Stimulated activated CD8-positive, alpha-beta memory T cell treated with anti-CD3 and anti-CD28 coated beads, Interleukin-2, amount 100 ng/mL, for 1 hour (primary cell): ENCODE data around the gene CDC42BPA.
"Not testable (repeated sequence)": the region's sequence is repeated elsewhere in the genome, so short reads cannot be mapped to it uniquely, and the experiment has no call there.

Experiments used
- DNase-seq, 2 donors: peaks; one replicate each; pipeline ENCODE4 v3.0.0-alpha.2; 2020; ENCODE audit warnings: low read depth in 2 of 2

The CDC42BPA gene, protein sequence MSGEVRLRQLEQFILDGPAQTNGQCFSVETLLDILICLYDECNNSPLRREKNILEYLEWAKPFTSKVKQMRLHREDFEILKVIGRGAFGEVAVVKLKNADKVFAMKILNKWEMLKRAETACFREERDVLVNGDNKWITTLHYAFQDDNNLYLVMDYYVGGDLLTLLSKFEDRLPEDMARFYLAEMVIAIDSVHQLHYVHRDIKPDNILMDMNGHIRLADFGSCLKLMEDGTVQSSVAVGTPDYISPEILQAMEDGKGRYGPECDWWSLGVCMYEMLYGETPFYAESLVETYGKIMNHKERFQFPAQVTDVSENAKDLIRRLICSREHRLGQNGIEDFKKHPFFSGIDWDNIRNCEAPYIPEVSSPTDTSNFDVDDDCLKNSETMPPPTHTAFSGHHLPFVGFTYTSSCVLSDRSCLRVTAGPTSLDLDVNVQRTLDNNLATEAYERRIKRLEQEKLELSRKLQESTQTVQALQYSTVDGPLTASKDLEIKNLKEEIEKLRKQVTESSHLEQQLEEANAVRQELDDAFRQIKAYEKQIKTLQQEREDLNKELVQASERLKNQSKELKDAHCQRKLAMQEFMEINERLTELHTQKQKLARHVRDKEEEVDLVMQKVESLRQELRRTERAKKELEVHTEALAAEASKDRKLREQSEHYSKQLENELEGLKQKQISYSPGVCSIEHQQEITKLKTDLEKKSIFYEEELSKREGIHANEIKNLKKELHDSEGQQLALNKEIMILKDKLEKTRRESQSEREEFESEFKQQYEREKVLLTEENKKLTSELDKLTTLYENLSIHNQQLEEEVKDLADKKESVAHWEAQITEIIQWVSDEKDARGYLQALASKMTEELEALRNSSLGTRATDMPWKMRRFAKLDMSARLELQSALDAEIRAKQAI (N-terminal part only)

DNA sequence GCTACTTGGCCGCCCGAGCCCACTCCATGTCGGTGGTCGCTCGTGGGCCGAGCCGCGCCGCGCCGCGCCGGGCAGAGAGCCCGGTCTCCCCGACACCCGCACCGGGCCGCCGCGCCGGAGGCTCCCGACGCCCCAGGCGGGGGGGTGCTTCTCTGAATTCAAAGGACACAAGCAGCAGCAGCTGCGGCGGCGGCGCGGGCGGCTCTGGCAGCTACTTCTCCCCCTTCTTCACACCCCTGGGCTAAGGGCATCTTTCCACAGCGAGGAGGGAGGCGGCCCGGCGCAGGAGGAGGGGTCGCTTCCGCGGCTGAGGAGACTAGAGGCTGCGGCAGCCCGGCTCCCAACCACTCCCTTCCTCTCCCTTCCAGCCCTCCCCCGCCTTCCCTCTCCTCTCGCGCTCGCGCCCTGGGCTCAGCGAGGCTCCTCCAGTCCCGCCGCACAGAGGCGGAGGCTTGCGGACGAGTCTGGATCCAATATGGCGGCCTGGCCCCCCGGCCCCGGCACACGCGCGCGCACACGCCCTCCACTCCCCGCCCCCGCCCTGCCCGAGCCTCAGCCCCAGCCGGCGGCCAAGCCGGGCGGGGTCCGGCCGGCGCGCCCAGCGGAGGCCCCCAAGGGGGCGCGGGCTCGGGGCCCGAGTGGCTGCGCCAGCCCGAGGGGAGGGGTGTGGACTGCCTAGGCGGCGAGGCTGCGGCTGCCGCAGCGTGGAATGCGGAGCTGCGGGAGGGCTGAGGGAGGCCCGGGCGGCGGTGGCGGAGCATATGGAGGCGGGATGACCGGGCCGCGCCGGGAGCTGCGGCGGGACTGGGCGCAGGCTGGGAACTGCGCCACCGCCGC is at the start of gene CDC42BPA:
CDC42BPA (minus strand) TSS at position 477 of the 837 bp plus-strand sequence. CDS start 1,310 bp downstream, outside the sequence.
- no peak for DNase-seq

- no peak for DNase-seq
These were observed 49.7 kb upstream of the CDC42BPA start for GRCh38 chr1:227368009-227368408.

GRCh38 chr1:227365473-227366431 is 47.5 kb upstream of the CDC42BPA start:
- DNase-seq: no peak

DNA sequence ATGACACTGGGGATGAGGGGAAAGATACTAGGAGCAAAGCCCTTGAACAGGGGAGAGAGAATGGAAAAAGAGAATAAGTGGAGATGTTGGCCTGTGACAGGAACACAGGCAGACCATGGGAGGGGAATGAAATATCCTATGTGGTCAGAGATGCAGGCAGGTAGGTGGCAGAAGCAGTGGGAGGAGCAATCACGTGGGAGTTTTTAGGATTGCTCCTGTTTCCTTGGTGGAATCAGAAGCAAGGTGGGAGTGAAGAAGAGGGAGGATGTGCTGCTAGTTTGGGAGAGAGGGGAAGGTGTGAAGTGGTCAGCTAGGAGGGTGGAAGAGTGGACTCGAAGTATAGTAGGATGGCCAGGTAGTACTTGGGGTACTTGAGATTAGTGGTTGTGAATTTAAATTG is 46.4 kb upstream of the CDC42BPA start:
- DNase-seq: no peak

- no peak for DNase-seq
These were observed 45.5 kb upstream of the CDC42BPA start for GRCh38 chr1:227363825-227364224.

GRCh38 chr1:227362039-227362438 is 43.7 kb upstream of the CDC42BPA start:
- no peak for DNase-seq

GRCh38 chr1:227357927-227358302 is 39.6 kb upstream of the CDC42BPA start:
- no peak for DNase-seq

DNA sequence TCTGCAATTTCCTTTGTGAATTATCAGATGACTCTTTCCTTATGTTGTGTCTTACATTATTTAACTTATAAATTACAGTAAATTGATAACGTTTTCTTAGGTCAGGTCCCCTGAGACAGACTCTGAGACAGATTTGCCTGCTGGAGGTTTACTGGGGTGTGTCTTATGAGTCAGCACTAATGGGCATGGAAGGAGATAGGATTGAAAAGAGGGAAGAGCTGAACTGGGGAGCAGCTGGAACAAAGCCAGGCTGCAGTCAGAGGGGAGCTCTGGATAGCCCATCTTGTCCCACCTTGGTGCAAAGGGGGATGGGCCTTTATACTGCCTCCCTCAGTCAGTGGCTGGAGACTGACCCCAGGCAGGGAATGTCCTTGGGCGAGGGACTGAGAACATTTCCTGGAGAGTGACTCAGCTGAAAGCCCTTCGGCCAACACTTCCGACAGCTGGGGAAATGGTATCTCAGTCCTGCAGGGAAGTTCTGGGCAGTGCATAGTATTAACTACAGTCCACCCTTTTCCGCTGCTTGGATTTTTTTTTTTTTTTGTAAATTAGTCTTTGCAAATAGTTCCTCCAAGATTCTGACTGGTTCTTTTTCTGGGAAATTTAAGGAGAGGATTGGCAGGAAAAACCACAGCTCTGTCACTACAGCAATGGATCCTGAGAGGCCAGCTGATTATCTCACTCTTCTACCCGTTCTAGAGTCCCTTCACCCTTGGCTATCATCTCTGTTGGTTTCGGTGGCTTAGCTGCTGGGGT is 39.1 kb upstream of the CDC42BPA start:
- DNase-seq: no peak

DNA sequence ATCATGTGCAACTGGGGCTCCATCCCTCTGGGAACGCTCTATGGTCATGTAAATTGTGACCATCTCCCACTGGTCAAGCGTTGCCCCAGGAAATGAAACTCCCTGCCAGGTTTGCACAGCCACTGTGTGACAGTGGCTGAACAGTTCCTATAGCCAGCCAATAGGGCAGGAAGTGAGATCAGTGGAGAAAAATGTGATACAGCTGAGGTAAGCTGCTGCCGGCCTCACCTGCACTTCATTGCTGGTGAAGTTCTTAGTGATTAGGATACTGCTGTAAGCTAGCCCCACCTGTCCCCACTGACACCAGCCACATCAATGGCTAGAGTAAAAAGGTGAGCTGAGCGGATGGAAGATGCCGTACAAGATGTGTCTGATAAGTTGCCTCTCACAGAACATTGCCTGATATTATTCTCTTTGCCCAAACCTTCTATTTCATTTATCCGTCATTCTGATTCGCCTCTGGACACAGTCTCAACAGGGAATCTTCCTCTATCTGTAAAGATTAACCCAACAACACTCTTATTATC is 38.4 kb upstream of the CDC42BPA start:
- DNase-seq: no peak

DNA sequence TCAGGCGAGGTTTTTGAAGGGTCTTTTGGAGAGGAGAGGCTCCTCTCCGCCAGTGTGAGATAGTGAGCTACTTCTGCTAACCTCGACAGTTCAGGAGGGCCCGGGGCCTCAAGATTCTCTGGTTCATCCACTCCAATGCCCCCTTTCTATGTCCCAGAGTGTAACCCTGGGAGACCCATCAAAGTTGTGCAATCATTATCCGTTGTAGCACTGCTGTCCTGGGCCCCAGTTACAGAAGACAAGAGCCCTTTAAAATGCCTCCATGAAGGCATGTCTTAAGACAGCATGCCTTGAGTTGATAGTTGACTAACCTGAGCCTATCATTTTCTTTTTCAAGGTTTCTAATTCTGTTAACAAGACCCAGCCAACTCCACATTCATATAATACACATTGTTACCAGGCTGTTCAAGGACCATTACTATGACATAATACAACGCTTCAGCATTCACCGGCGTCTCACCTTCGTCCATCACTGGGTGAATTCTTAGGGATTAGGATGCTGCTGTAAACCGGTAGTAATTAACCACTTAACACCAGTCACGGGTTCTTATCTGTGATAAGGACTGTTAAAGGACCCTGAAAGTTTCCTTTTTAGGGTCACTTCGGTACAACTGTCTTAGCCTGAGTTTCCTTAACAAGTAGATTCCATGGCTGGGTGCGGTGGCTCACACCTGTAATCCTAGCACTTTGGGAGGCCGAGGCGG is 37.4 kb upstream of the CDC42BPA start:
- no peak for DNase-seq

GRCh38 chr1:227353186-227353585 is 34.9 kb upstream of the CDC42BPA start:
- DNase-seq: no peak

DNA sequence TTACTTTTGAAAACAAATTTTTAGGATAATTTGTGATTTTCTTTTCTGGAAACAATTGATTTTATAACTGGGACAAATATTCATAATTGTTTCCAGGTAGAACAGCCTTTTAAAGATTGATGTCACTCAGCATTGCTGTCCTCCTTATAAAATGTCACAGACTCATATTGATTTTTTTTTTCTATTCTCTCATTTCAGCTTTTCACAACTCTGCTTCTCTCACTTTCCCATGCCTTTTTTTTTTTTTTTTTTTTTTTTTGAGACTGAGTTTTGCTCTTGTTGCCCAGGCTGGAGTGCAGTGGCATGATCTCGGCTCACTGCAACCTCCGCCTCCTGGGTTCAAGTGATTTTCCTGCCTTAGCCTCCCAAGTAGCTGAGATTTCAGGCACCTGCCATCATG is 33.9 kb upstream of the CDC42BPA start:
- DNase-seq: not testable (repeated sequence)

- DNase-seq: no peak
These were observed 33.2 kb upstream of the CDC42BPA start for GRCh38 chr1:227351443-227351842.

GRCh38 chr1:227349967-227350366 is 31.7 kb upstream of the CDC42BPA start:
- DNase-seq: no peak

DNA sequence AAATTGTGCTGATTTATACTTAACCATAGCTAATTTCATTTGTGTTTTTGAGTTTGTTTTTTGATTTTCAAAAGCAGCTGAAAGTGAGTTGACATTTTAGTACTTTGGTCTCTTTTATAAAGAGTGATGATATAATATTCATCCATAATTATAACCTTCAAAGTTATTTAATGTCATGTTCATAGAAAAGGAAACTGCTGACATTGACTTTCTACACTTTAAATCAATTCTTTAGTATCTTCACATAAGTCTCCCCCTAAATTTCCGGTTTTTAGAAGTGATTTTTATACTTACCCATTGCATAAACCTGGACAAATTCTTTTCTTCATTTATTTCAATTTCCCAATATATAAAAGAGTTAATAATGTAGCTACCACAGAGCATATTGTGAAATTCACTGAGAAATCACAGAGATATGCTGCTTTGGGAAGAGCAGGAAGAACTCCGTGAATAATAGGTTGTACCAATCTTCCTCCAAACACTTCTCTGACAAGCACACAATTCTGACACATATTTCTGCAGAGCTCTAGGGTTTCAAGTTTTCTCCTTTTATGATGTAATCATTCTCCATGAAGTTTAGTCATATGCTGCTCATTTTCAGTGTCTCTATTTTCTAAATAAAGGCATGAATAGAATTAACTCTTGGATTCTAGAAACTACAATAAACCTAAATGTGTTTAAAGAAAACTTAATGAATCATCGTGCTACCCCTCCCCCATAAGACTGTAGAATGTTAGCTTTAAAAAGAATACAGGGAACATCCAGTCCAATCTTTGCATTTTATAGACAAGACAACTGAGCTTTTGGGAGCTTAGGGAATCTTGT is 25.6 kb upstream of the CDC42BPA start:
- no peak for DNase-seq

DNA sequence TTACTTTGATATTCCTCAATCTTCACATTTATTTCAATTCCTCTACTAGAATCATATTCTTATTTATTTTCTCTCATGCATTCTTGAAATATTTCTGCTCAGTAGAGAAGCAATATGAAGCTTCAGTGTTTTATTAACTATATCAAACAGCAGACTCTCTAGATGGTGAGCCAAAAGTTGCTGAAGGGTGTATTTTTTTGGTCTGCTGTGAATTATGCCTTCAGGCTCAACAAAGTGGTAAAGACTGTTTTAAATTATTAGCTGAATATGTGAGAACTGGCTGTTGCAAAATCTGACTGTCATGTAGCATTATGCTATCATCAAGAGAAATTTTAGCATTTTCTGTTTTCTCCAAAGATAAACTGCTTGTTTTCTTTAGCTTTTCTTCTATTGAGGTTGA is 24.9 kb upstream of the CDC42BPA start:
- DNase-seq: no peak

- DNase-seq: no peak
These were observed 24.0 kb upstream of the CDC42BPA start for GRCh38 chr1:227342075-227342829.
